Measurements from ENCODE around the gene TIMP2.
"Not testable (repeated sequence)": the region's sequence is repeated elsewhere in the genome, so short reads cannot be mapped to it uniquely, and the experiment has no call there.

Gene TIMP2

GRCh38 chr17:78892936-78893379 is 32.2 kb downstream of the TIMP2 start:
- H3K27me3 ChIP-seq (ENCODE audit: insufficient read depth, low read length): no peaks in the 10 kb centered on the region
- H3K27ac ChIP-seq (ENCODE audit: low read depth, low read length): no peak overlapping the region
- no peaks in the 10 kb centered on the region for H3K4me1 ChIP-seq (ENCODE audit: insufficient read depth, low read length)
- H3K9me3 ChIP-seq (ENCODE audit: insufficient read depth, low read depth, low read length): no peaks in the 10 kb centered on the region
- 91% methylated on average over 6 of the region's 6 CpGs for WGBS
- H3K4me3 ChIP-seq (ENCODE audit: low read length): no peak overlapping the region
- H3K36me3 ChIP-seq (ENCODE audit: insufficient read depth, low read length): no peaks in the 10 kb centered on the region
- H3K9ac ChIP-seq (ENCODE audit: low read depth, low read length): no peak overlapping the region

DNA sequence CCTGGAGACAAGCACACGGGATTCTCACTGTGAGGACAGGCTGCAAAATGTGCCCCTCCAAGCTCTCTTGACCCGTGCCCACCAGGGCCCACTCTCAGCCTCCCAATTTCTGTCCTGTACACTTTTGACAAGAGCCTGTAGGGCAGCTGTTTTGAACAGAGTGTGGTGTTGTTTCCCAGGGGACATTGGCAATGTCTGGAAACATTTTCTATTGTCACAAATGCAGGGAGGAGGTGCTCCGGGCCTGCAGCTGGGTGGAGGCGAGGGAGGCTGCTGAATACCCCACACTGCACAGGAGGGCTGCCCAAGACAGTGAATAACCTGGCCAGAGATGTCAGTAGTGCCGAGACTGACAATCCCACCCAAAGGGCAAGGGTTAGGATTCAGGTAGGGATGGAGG is 32.7 kb downstream of the TIMP2 start:
- no peaks in the 10 kb centered on the region for H3K9me3 ChIP-seq (ENCODE audit: insufficient read depth, low read depth, low read length)
- 93% methylated on average over 5 of the region's 5 CpGs for WGBS
- no peak overlapping the region for H3K9ac ChIP-seq (ENCODE audit: low read depth, low read length)
- no peaks in the 10 kb centered on the region for H3K36me3 ChIP-seq (ENCODE audit: insufficient read depth, low read length)
- no peak overlapping the region for H3K27ac ChIP-seq (ENCODE audit: low read depth, low read length)
- H3K4me1 ChIP-seq (ENCODE audit: insufficient read depth, low read length): no peaks in the 10 kb centered on the region
- no peaks in the 10 kb centered on the region for H3K27me3 ChIP-seq (ENCODE audit: insufficient read depth, low read length)
- H3K4me3 ChIP-seq (ENCODE audit: low read length): no peak overlapping the region

DNA sequence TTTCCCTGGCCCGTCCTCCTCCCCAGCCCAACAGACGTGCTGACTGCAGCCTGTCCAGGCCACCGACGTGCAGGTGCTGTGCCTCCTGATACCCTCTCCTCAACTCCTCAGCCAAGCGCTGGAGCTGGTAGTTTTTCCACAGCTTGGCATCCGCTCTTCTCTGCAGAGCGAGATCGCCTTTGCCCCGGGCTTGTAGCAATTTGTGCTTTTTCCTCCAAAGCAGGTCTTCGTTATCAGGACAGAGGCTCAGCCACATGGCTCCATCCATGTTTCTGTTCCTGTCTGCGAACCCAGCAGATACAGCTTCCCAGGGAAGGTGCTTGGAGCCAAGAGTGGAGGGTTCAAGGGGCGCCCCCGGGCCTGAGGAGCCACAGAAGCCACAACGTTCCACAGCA is 33.1 kb downstream of the TIMP2 start:
- Histone ChIP-seq H3K9me3 (ENCODE audit: insufficient read depth, low read depth, low read length) (no peaks in the 10 kb centered on the region), H3K4me3 (ENCODE audit: low read length) (no peak overlapping the region), H3K9ac (ENCODE audit: low read depth, low read length) (no peak overlapping the region), H3K4me1 (ENCODE audit: insufficient read depth, low read length) (no peaks in the 10 kb centered on the region), H3K27me3 (ENCODE audit: insufficient read depth, low read length) (no peaks in the 10 kb centered on the region), H3K36me3 (ENCODE audit: insufficient read depth, low read length) (no peaks in the 10 kb centered on the region), H3K27ac (ENCODE audit: low read depth, low read length) (no peak overlapping the region)
- 94% methylated on average over 14 of the region's 14 CpGs for WGBS

DNA sequence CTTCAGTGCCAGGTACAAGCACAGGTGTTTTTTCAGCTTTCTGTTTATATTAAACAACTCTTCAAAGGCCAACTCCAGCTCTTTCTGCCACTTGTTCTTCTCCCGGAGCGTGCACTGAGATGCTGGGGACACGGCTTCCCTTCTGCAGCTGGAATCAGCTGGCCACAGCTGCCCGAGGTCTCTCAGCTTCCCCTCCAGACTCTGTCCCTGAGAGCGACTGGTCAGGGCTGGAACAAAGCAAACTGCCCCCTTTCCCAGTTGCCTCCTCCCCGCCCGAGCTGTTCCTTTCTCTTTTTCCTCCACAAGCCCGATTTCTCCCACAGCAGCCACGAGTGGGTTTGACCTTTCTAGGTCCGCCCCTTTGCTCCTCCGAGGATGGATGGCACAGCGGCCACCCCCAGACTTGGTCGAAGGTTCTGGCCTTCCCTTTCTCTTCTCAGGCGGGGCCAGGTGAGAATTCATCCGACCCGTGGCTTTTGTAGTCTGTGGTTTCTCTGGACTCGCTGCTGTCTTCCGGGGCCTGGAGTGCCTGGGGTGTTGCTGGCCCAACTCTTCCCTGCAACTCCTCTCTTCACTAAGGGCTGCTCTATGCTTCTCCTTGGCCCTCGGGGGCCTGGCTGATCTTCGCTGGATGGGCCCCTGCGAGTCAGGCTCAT is 33.7 kb downstream of the TIMP2 start:
- H3K27ac ChIP-seq (ENCODE audit: low read depth, low read length): no peak overlapping the region
- H3K27me3 ChIP-seq (ENCODE audit: insufficient read depth, low read length): no peaks in the 10 kb centered on the region
- no peak overlapping the region for H3K9ac ChIP-seq (ENCODE audit: low read depth, low read length)
- H3K9me3 ChIP-seq (ENCODE audit: insufficient read depth, low read depth, low read length): no peaks in the 10 kb centered on the region
- no peaks in the 10 kb centered on the region for H3K36me3 ChIP-seq (ENCODE audit: insufficient read depth, low read length)
- WGBS: 91% methylated on average over 21 of the region's 21 CpGs
- no peaks in the 10 kb centered on the region for H3K4me1 ChIP-seq (ENCODE audit: insufficient read depth, low read length)
- H3K4me3 ChIP-seq (ENCODE audit: low read length): no peak overlapping the region

- Histone ChIP-seq H3K4me1 (ENCODE audit: insufficient read depth, low read length) (no peaks in the 10 kb centered on the region), H3K27ac (ENCODE audit: low read depth, low read length) (no peak overlapping the region), H3K9ac (ENCODE audit: low read depth, low read length) (no peak overlapping the region), H3K9me3 (ENCODE audit: insufficient read depth, low read depth, low read length) (no peaks in the 10 kb centered on the region), H3K27me3 (ENCODE audit: insufficient read depth, low read length) (no peaks in the 10 kb centered on the region), H3K4me3 (ENCODE audit: low read length) (no peak overlapping the region), H3K36me3 (ENCODE audit: insufficient read depth, low read length) (no peaks in the 10 kb centered on the region)
- WGBS: 93% methylated on average over 16 of the region's 16 CpGs
Measured at GRCh38 chr17:78890498-78890897, 34.7 kb downstream of the TIMP2 start.

DNA sequence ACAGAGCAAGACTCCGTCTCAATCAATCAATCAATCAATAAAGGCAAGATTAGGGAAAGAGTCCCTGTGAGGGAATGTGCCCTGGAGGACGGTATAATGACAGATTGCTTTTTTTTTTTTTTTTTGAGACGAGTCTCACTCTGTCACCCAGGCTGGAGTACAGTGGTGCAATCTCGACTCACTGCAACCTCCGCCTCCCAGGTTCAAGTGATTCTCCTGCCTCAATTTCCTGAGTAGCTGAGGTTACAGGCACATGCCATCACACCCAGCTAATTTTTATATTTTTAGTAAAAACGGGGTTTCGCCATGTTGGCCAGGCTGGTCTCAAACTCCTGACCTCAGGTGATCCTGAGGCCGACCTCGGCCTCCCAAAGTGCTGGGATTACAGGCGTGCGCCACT is 35.1 kb downstream of the TIMP2 start:
- not testable (repeated sequence) for H3K9ac ChIP-seq (ENCODE audit: low read depth, low read length); H3K27me3 ChIP-seq (ENCODE audit: insufficient read depth, low read length); H3K9me3 ChIP-seq (ENCODE audit: insufficient read depth, low read depth, low read length); H3K4me3 ChIP-seq (ENCODE audit: low read length); H3K36me3 ChIP-seq (ENCODE audit: insufficient read depth, low read length); H3K27ac ChIP-seq (ENCODE audit: low read depth, low read length); H3K4me1 ChIP-seq (ENCODE audit: insufficient read depth, low read length)
- 94% methylated on average over 11 of the region's 11 CpGs for WGBS

DNA sequence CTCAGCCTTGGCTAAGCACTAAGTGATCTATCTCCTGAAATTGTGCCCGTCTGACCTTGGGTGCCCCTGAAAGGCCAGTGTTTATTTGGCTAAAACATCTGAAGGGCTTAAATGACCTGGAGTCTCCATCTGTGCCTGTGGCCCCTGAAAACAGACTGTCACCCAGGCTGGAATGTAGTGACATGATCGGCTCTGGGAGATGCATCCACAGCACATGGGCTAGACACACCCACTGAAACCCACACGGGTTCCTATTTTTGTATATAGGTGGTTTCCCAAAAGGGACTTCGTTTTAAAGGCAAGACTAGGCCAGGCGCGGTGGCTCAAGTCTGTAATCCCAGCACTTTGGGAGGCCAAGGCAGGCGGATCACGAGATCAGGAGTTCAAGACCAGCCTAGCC is 35.7 kb downstream of the TIMP2 start:
- peaks cover 1% of the 10 kb centered on the region; the same call in 1 of the 2 replicates for H3K4me1 ChIP-seq (ENCODE audit: insufficient read depth, low read length)
- 93% methylated on average over 8 of the region's 8 CpGs for WGBS
- no peak overlapping the region for H3K4me3 ChIP-seq (ENCODE audit: low read length)
- no peak overlapping the region for H3K27ac ChIP-seq (ENCODE audit: low read depth, low read length)
- no peak overlapping the region for H3K9ac ChIP-seq (ENCODE audit: low read depth, low read length)
- H3K36me3 ChIP-seq (ENCODE audit: insufficient read depth, low read length): no peaks in the 10 kb centered on the region
- H3K27me3 ChIP-seq (ENCODE audit: insufficient read depth, low read length): no peaks in the 10 kb centered on the region
- H3K9me3 ChIP-seq (ENCODE audit: insufficient read depth, low read depth, low read length): no peaks in the 10 kb centered on the region

DNA sequence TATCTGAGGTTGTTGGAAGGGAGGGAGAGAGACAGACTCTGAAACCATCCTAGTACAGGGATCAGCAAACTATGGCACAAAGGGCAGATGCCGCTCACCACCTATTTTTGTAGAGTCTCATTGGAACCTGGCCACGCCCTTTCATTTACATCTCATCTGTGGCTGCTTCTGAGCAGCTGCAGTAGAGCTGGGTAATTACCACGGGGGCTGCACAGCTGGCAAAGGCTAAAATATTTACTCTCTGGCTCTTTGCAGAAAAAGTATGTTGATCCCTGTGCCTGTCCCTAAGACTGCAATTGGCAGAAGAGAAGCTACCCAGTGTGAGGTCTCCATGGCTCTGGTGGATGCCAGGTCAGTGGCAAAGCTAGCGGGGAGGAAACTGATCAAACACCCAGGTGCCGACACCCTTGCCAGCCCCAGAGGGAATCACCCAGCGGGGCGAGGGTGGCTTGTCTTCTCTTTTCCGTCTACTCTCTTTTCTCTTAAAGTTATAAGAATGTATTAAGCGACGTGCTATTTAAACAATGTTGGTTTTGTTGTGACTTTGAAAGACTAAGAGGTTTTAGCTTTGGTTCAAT is 36.2 kb downstream of the TIMP2 start:
- Histone ChIP-seq H3K9me3 (ENCODE audit: insufficient read depth, low read depth, low read length) (no peaks in the 10 kb centered on the region), H3K27me3 (ENCODE audit: insufficient read depth, low read length) (no peaks in the 10 kb centered on the region), H3K4me1 (ENCODE audit: insufficient read depth, low read length) (peaks cover 6% of the 10 kb centered on the region; the same call in 1 of the 2 replicates), H3K9ac (ENCODE audit: low read depth, low read length) (no peak overlapping the region), H3K27ac (ENCODE audit: low read depth, low read length) (no peak overlapping the region), H3K36me3 (ENCODE audit: insufficient read depth, low read length) (no peaks in the 10 kb centered on the region), H3K4me3 (ENCODE audit: low read length) (no peak overlapping the region)
- 92% methylated on average over 10 of the region's 10 CpGs for WGBS

DNA sequence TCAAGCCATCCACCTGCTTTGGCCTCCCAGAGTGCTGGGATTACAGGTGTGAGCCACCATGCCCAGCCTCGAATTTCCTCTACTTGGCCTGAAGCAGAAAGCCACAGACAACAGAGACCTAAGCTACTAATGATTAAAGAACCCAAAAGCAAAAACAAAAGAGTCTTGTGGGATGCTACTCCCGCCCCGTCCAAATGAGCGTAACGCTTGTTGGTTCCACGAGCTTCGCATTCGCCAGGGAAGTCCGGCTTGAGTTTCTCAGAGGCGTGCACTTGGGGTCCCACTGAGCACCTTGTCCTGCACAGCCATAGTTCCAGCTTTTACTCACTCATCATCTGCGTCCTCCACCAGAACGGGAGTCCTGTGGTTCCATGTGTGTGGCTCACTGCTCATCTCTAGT is 38.2 kb downstream of the TIMP2 start:
- Histone ChIP-seq H3K4me3 (ENCODE audit: low read length) (no peak overlapping the region), H3K27ac (ENCODE audit: low read depth, low read length) (no peak overlapping the region), H3K9ac (ENCODE audit: low read depth, low read length) (no peak overlapping the region), H3K9me3 (ENCODE audit: insufficient read depth, low read depth, low read length) (no peaks in the 10 kb centered on the region), H3K36me3 (ENCODE audit: insufficient read depth, low read length) (no peaks in the 10 kb centered on the region), H3K4me1 (ENCODE audit: insufficient read depth, low read length) (peaks cover 18% of the 10 kb centered on the region; the same call in 1 of the 2 replicates), H3K27me3 (ENCODE audit: insufficient read depth, low read length) (no peaks in the 10 kb centered on the region)
- WGBS: 95% methylated on average over 12 of the region's 12 CpGs

- Histone ChIP-seq H3K9ac (ENCODE audit: low read depth, low read length) (no peak overlapping the region), H3K36me3 (ENCODE audit: insufficient read depth, low read length) (no peaks in the 10 kb centered on the region), H3K4me3 (ENCODE audit: low read length) (no peak overlapping the region), H3K4me1 (ENCODE audit: insufficient read depth, low read length) (peaks cover 18% of the 10 kb centered on the region; the same call in 1 of the 2 replicates), H3K27ac (ENCODE audit: low read depth, low read length) (no peak overlapping the region), H3K27me3 (ENCODE audit: insufficient read depth, low read length) (no peaks in the 10 kb centered on the region), H3K9me3 (ENCODE audit: insufficient read depth, low read depth, low read length) (no peaks in the 10 kb centered on the region)
- 96% methylated on average over 8 of the region's 8 CpGs for WGBS
Measured at GRCh38 chr17:78885956-78886355, 39.2 kb downstream of the TIMP2 start.

GRCh38 chr17:78884876-78885667 is 40.1 kb downstream of the TIMP2 start:
- Histone ChIP-seq H3K9me3 (ENCODE audit: insufficient read depth, low read depth, low read length) (no peaks in the 10 kb centered on the region), H3K27ac (ENCODE audit: low read depth, low read length) (no peak overlapping the region; the same call in 1 of the 2 replicates), H3K27me3 (ENCODE audit: insufficient read depth, low read length) (no peaks in the 10 kb centered on the region), H3K36me3 (ENCODE audit: insufficient read depth, low read length) (no peaks in the 10 kb centered on the region), H3K9ac (ENCODE audit: low read depth, low read length) (peak overlapping the region; percentile 54; the same call in 1 of the 2 replicates), H3K4me1 (ENCODE audit: insufficient read depth, low read length) (peaks cover 18% of the 10 kb centered on the region; the same call in 1 of the 2 replicates), H3K4me3 (ENCODE audit: low read length) (no peak overlapping the region)
- 95% methylated on average over 24 of the region's 24 CpGs for WGBS
